Left ventricle myocardium inferior (tissue), 1 donor: ENCODE measurements around the gene C19orf81. TPM values are rescaled to one million over a fixed set of nuclear protein-coding genes. Genes with fewer than 3 reads are reported as not detected.

ENCODE experiments used
- DNase-seq: peaks from one replicate; pipeline ENCODE4 v3.0.0-alpha.2; 2020
- H3K27ac ChIP-seq: fragments of 200-600 bp; replicated peaks from 2 replicates; pipeline ENCODE4 v1.8.0; 2021
- H3K27me3 ChIP-seq: fragments of 200-600 bp; 2 replicates; pipeline ENCODE4 v1.8.0; 2021; ENCODE audit warnings: low read depth
- H3K36me3 ChIP-seq: fragments of 200-600 bp; 2 replicates; pipeline ENCODE4 v1.8.0; 2021
- H3K4me1 ChIP-seq: fragments of 200-600 bp; 2 replicates; pipeline ENCODE4 v1.8.0; 2021
- H3K4me3 ChIP-seq: fragments of 200-600 bp; 2 replicates; pipeline ENCODE4 v1.8.0; 2021; ENCODE audit warnings: mild to moderate bottlenecking, moderate library complexity
- H3K9me3 ChIP-seq: fragments of 200-600 bp; replicated peaks from 2 replicates; pipeline ENCODE4 v1.8.0; 2021
- CTCF ChIP-seq: fragments of 200-600 bp; IDR thresholded peaks from 2 replicates; pipeline ENCODE4 v1.8.0; 2021; ENCODE audit warnings: antibody characterized with exemption, mild to moderate bottlenecking, borderline replicate concordance
- intact Hi-C: fragments of 100-400 bp; cut with micrococcal nuclease; formaldehyde crosslinking; loops from one replicate; pipeline ENCODE4 v1.11.0; 2022
- total RNA-seq: library from RNA; stranded (reverse); fragmentation: NEBNext Ultra II Directional; extraction: Animal tissue kit (Norgen Biotek cat#: 25700); gene quantifications from one replicate; pipeline ENCODE4 v1.2.1, GENCODE V29; 2021
- donor health status: DM: no; HTN: yes; CAD: no; lungs with severe emphysema.

The C19orf81 gene
- total RNA-seq, 1 donor from 2014 or later, result 3.6 TPM

- intact Hi-C loops, result no loop called here
- peak; percentile 36 for DNase-seq
- peaks cover 13% of the 10 kb centered on the region for H3K9me3 ChIP-seq
- peaks cover 97% of the 10 kb centered on the region for H3K27me3 ChIP-seq
- H3K27ac ChIP-seq, result no peak within 1 kb of the TSS
- peaks cover 9% of the 10 kb centered on the region for H3K4me1 ChIP-seq
- peak within 1 kb of the TSS; percentile 70 for H3K4me3 ChIP-seq
- H3K36me3 ChIP-seq, result no peaks in the 10 kb centered on the region
- TF ChIP-seq CTCF, result no peak
These were observed 9.8 kb upstream of the C19orf81 start, which contains the start of gene SYT3 for GRCh38 chr19:50639121-50640112. Gene SYT3, minus strand, starts transcription at chr19:50639881. Its CDS starts 2,470 bp downstream, at chr19:50637411.

GRCh38 chr19:50640368-50640767, 8.9 kb upstream of the C19orf81 start:
- H3K9me3 ChIP-seq, result peaks cover 3% of the 10 kb centered on the region
- H3K27ac ChIP-seq, result no peak overlapping the region
- no peak for TF ChIP-seq CTCF
- peaks cover 100% of the 10 kb centered on the region for H3K27me3 ChIP-seq
- no peaks in the 10 kb centered on the region for H3K36me3 ChIP-seq
- H3K4me3 ChIP-seq, result peak overlapping the region; percentile 70
- peaks cover 9% of the 10 kb centered on the region for H3K4me1 ChIP-seq
- no peak for DNase-seq
- intact Hi-C loops, result no loop called here

GRCh38 chr19:50644315-50644915, 4.8 kb upstream of the C19orf81 start:
- H3K27ac ChIP-seq, result no peak overlapping the region
- no peaks in the 10 kb centered on the region for H3K36me3 ChIP-seq
- H3K27me3 ChIP-seq, result peaks cover 100% of the 10 kb centered on the region
- no peak for DNase-seq
- peaks cover 2% of the 10 kb centered on the region for H3K4me1 ChIP-seq
- no peaks in the 10 kb centered on the region for H3K9me3 ChIP-seq
- intact Hi-C loops, result no loop called here
- no peak for TF ChIP-seq CTCF
- no peak overlapping the region for H3K4me3 ChIP-seq

GRCh38 chr19:50645107-50645506, 4.1 kb upstream of the C19orf81 start:
- no peak for DNase-seq
- peaks cover 100% of the 10 kb centered on the region for H3K27me3 ChIP-seq
- H3K27ac ChIP-seq, result no peak overlapping the region
- H3K4me3 ChIP-seq, result no peak overlapping the region
- no peaks in the 10 kb centered on the region for H3K9me3 ChIP-seq
- no peaks in the 10 kb centered on the region for H3K36me3 ChIP-seq
- intact Hi-C loops, result no loop called here
- no peaks in the 10 kb centered on the region for H3K4me1 ChIP-seq
- TF ChIP-seq CTCF, result no peak

- Histone ChIP-seq H3K9me3 (no peaks in the 10 kb centered on the region), H3K27ac (no peak overlapping the region), H3K27me3 (peaks cover 99% of the 10 kb centered on the region), H3K36me3 (no peaks in the 10 kb centered on the region), H3K4me3 (no peak overlapping the region), H3K4me1 (no peaks in the 10 kb centered on the region)
- TF ChIP-seq CTCF, result no peak
- DNase-seq, result no peak
- intact Hi-C loops, result no loop called here
These were observed 3.0 kb upstream of the C19orf81 start for GRCh38 chr19:50646074-50646807.
